ENCODE data around the gene HNRNPH2.

- TF ChIP-seq, protein P1, sequence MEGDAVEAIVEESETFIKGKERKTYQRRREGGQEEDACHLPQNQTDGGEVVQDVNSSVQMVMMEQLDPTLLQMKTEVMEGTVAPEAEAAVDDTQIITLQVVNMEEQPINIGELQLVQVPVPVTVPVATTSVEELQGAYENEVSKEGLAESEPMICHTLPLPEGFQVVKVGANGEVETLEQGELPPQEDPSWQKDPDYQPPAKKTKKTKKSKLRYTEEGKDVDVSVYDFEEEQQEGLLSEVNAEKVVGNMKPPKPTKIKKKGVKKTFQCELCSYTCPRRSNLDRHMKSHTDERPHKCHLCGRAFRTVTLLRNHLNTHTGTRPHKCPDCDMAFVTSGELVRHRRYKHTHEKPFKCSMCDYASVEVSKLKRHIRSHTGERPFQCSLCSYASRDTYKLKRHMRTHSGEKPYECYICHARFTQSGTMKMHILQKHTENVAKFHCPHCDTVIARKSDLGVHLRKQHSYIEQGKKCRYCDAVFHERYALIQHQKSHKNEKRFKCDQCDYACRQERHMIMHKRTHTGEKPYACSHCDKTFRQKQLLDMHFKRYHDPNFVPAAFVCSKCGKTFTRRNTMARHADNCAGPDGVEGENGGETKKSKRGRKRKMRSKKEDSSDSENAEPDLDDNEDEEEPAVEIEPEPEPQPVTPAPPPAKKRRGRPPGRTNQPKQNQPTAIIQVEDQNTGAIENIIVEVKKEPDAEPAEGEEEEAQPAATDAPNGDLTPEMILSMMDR (IDR thresholded peaks at IDR 0.05 in 2 of 3, conservative IDR thresholded peaks at IDR 0.05 in 1 of 3; ENCODE audit: borderline replicate concordance in 1 of 3, insufficient read depth in 1 of 3, low read depth in 2 of 3, low read length in 2 of 3): no peak
- TF ChIP-seq YY1 (IDR thresholded peaks at IDR 0.05; ENCODE audit: extremely low read depth, insufficient replicate concordance, low read depth, low read length): no peak
- no peak for TF ChIP-seq SP1 (IDR thresholded peaks at IDR 0.05; ENCODE audit: low read depth)
- no peak for TF ChIP-seq SIN3A (IDR thresholded peaks at IDR 0.05; ENCODE audit: low read depth)
- TF ChIP-seq TCF7L2 (IDR thresholded peaks at IDR 0.05; ENCODE audit: borderline replicate concordance, extremely low read depth, insufficient read depth, insufficient read length): no peak
- no peak for TF ChIP-seq POLR2AphosphoS5 (IDR thresholded peaks at IDR 0.05; ENCODE audit: low read depth, low read length)
- TF ChIP-seq EZH2 (IDR thresholded peaks at IDR 0.05): no peak
- no peak for TF ChIP-seq POLR2A (IDR thresholded peaks at IDR 0.05; ENCODE audit: borderline replicate concordance, extremely low read depth, insufficient read depth, insufficient read length)
Measured at GRCh38 chrX:101365301-101365795, 42.7 kb upstream of the HNRNPH2 start.

Data from HCT116 (cell line).